ENCODE results near the gene GRK2. TPM values are rescaled to one million over a fixed set of nuclear protein-coding genes. Genes with fewer than 3 reads are reported as not detected.

Gene GRK2
- total and polyA plus RNA-seq, 2 of the 8 experiments (the other 6 are each of a cell fraction or from before 2014, with no cell fraction given): 47.3 to 49.7 TPM

- Histone ChIP-seq H3K27ac (ENCODE audit: low read depth, low read length) (no peak overlapping the region), H4K20me1 (replicated peaks in 1 of 2; ENCODE audit: control insufficient read depth in 1 of 2, insufficient read depth in 2 of 2, low read length in 2 of 2) (peaks cover 15 to 33% of the 10 kb centered on the region in 2 experiments), H3K56ac (replicated peaks; ENCODE audit: insufficient read length, low read depth, low read length) (no peak overlapping the region), H3K79me1 (ENCODE audit: low read depth, low read length) (peaks cover 22% of the 10 kb centered on the region), H3K23ac (ENCODE audit: insufficient read length) (no peak overlapping the region), H2BK15ac (ENCODE audit: low read length) (peak overlapping the region; percentile 95), H4K8ac (ENCODE audit: extremely low read depth, insufficient read depth, low read length) (no peak overlapping the region; the same call in none of the 2 replicates), H3K18ac (ENCODE audit: extremely low read depth, low read length) (peak overlapping the region; percentile 78; the same call in 1 of the 2 replicates), H3K4me2 (ENCODE audit: insufficient read depth in 1 of 2, low read depth in 2 of 2, low read length in 2 of 2) (peak overlapping the region; percentile 59 to 75), H2BK5ac (ENCODE audit: low read depth, low read length) (peak overlapping the region; percentile 26; the same call in 1 of the 2 replicates), H2BK120ac (replicated peaks; ENCODE audit: low read depth, low read length) (no peak overlapping the region), H2AK5ac (ENCODE audit: low read depth, low read length) (peak overlapping the region; percentile 91), H2AFZ (ENCODE audit: low read length) (no peak overlapping the region), H3K9ac (replicated peaks in 1 of 4; ENCODE audit: extremely low read depth in 1 of 4, low read depth in 3 of 4, low read length in 3 of 4) (no peak overlapping the region; a peak in 1 of 7 replicates), H3K14ac (ENCODE audit: insufficient read length) (no peak overlapping the region), H3K36me3 (ENCODE audit: control insufficient read depth in 2 of 4, insufficient read depth in 4 of 4, low read length in 3 of 4) (peaks cover 0 to 3% (median 0%) of the 10 kb centered on the region in 4 experiments; a peak in 2 of 8 replicates), H3K9me3 (ENCODE audit: insufficient read depth in 2 of 2, low read depth in 1 of 2, low read length in 1 of 2) (no peaks in the 10 kb centered on the region), H3K27me3 (replicated peaks in 1 of 4; ENCODE audit: control insufficient read depth in 3 of 4, extremely low read depth in 1 of 4, insufficient read depth in 3 of 4, low read length in 3 of 4) (peaks cover 0 to 3% (median 0%) of the 10 kb centered on the region in 4 experiments; a peak in 3 of 7 replicates), H3K4ac (replicated peaks; ENCODE audit: insufficient read length, low read depth, low read length) (peak overlapping the region; percentile 47), H3K4me1 (replicated peaks in 1 of 4; ENCODE audit: control insufficient read depth in 3 of 4, insufficient read depth in 4 of 4, low read length in 3 of 4) (peaks cover 8 to 30% (median 27%) of the 10 kb centered on the region in 4 experiments), H3K23me2 (ENCODE audit: low read depth, low read length) (peaks cover 4% of the 10 kb centered on the region), H4K5ac (ENCODE audit: insufficient read length, low read depth, low read length) (no peak overlapping the region), H3K4me3 (ENCODE audit: extremely low read depth in 1 of 4, insufficient read depth in 2 of 4, low read depth in 3 of 4, low read length in 4 of 4) (peak overlapping the region in 2 of 4 experiments; percentile 19 to 38; a peak in 3 of 8 replicates), H2BK20ac (ENCODE audit: low read length) (no peak overlapping the region), H2BK12ac (ENCODE audit: low read depth, low read length) (peak overlapping the region; percentile 35; the same call in 1 of the 2 replicates), H3K79me2 (ENCODE audit: control insufficient read depth in 1 of 2, insufficient read depth in 2 of 2, low read length in 2 of 2) (peaks cover 0 to 70% of the 10 kb centered on the region in 2 experiments; a peak in 3 of 4 replicates), H4K91ac (replicated peaks; ENCODE audit: insufficient read length, low read length) (peak overlapping the region; percentile 42)
- 80% methylated on average over 15 of the region's 15 CpGs; no CpG with 5 or more reads in 1 of the 2 experiments for WGBS, 2 experiments (ENCODE audit: extremely low coverage in 1 of 2, insufficient coverage in 1 of 2, insufficient read length in 1 of 2, insufficient replicate concordance in 2 of 2, low coverage in 1 of 2, low lambda C conversion rate in 2 of 2, missing lambda C conversion rate in 1 of 2)
- POLR2A ChIA-PET (ENCODE audit: partially characterized antibody): interaction anchor here (0.8 to 4.2 kb wide), 9 partner anchors 8 to 106 kb away, joined by 3 to 20 read pairs (median 4); partner anchors contain the start of genes ANKRD13D and SSH3
- FAIRE-seq (no peak), DNase-seq (ENCODE audit: low read depth in 1 of 2, low spot score in 2 of 2) (no peak)
- TF ChIP-seq CHD2 (IDR thresholded peaks at IDR 0.05; ENCODE audit: low read length): no peak
- no peak for TF ChIP-seq CBX5 (IDR thresholded peaks at IDR 0.05; ENCODE audit: low read depth, low read length)
- TF ChIP-seq ZNF274 (IDR thresholded peaks at IDR 0.05; ENCODE audit: borderline replicate concordance, extremely low read depth, low read length): no peak
- no peak for TF ChIP-seq JUND (IDR thresholded peaks at IDR 0.05; ENCODE audit: low read length)
- no peak for TF ChIP-seq KDM4A (IDR thresholded peaks at IDR 0.05; ENCODE audit: low read depth, low read length, severe bottlenecking)
- no peak for TF ChIP-seq SIN3A (conservative IDR thresholded peaks at IDR 0.05 in 1 of 2, IDR thresholded peaks at IDR 0.05 in 1 of 2; ENCODE audit: low read depth in 1 of 2, low read length in 2 of 2)
- no peak for TF ChIP-seq HDAC2 (IDR thresholded peaks at IDR 0.05; ENCODE audit: borderline replicate concordance in 1 of 2, low read depth in 2 of 2, low read length in 2 of 2)
- no peak for TF ChIP-seq ASH2L (IDR thresholded peaks at IDR 0.05; ENCODE audit: low read length)
- no peak for TF ChIP-seq BRCA1 (IDR thresholded peaks at IDR 0.05; ENCODE audit: low read depth, low read length)
- no peak for TF ChIP-seq JUN (IDR thresholded peaks at IDR 0.05; ENCODE audit: low read depth, low read length)
- no peak for TF ChIP-seq TEAD4 (IDR thresholded peaks at IDR 0.05; ENCODE audit: low read depth, low read length)
- CTCF ChIA-PET (ENCODE audit: partially characterized antibody): interaction anchor here (0.6 to 13.0 kb wide), 7 partner anchors 7 to 109 kb away, joined by 3 to 186 read pairs (median 5); partner anchors contain the start of genes ANKRD13D and SSH3
These were observed 3.4 kb downstream of the GRK2 start for GRCh38 chr11:67269401-67270255.

Data from H1 (cell line).